Measurements from ENCODE around the gene KRT7. TPM values are rescaled to one million over a fixed set of nuclear protein-coding genes. Genes with fewer than 3 reads are reported as not detected.
A peak's percentile ranks its signal among the peaks of the same experiment; 100 is the strongest.

Gene KRT7
- polyA plus RNA-seq, 1 experiment, result 659 TPM

GRCh38 chr12:52212701-52213563 lies 20.1 kb upstream of the KRT7 start:
- H3K36me3 ChIP-seq (ENCODE audit: control insufficient read depth, insufficient read depth, low read length), result no peaks in the 10 kb centered on the region
- TF ChIP-seq CTCF (IDR thresholded peaks at IDR 0.05; ENCODE audit: insufficient read depth, low read depth, low read length), result no peak
- CTCF ChIA-PET, result interaction anchor here (0.6 to 5.3 kb wide), 35 partner anchors 7 to 768 kb away, joined by 3 to 45 read pairs (median 7); partner anchors contain the start of gene KRT80
- no peaks in the 10 kb centered on the region for H3K27me3 ChIP-seq (ENCODE audit: control insufficient read depth, insufficient read depth, low read length)
- POLR2A ChIA-PET, result no interaction called here
- DNase-seq (ENCODE audit: low read depth), result no peak
- H3K4me3 ChIP-seq (ENCODE audit: low read depth, low read length), result no peak overlapping the region

- Histone ChIP-seq H3K4me3 (ENCODE audit: low read depth, low read length) (no peak overlapping the region), H3K36me3 (ENCODE audit: control insufficient read depth, insufficient read depth, low read length) (no peaks in the 10 kb centered on the region), H3K27me3 (ENCODE audit: control insufficient read depth, insufficient read depth, low read length) (no peaks in the 10 kb centered on the region)
- TF ChIP-seq CTCF (IDR thresholded peaks at IDR 0.05; ENCODE audit: insufficient read depth, low read depth, low read length), result peak; percentile 100
- no peak for DNase-seq (ENCODE audit: low read depth)
- CTCF ChIA-PET, result interaction anchor here (0.6 to 5.3 kb wide), 39 partner anchors 8 to 767 kb away, joined by 3 to 45 read pairs (median 6); partner anchors contain the start of gene KRT80
- POLR2A ChIA-PET, result no interaction called here
Observed at GRCh38 chr12:52213564-52214420, 19.3 kb upstream of the KRT7 start.

GRCh38 chr12:52214421-52214802 lies 18.6 kb upstream of the KRT7 start:
- ChIA-PET POLR2A (no interaction called here), CTCF (interaction anchor here (0.8 to 5.3 kb wide), 25 partner anchors 7 to 665 kb away, joined by 3 to 45 read pairs (median 8); partner anchors contain the start of gene KRT80)
- DNase-seq (ENCODE audit: low read depth), result no peak
- Histone ChIP-seq H3K36me3 (ENCODE audit: control insufficient read depth, insufficient read depth, low read length) (no peaks in the 10 kb centered on the region), H3K4me3 (ENCODE audit: low read depth, low read length) (no peak overlapping the region), H3K27me3 (ENCODE audit: control insufficient read depth, insufficient read depth, low read length) (no peaks in the 10 kb centered on the region)
- TF ChIP-seq CTCF (IDR thresholded peaks at IDR 0.05; ENCODE audit: insufficient read depth, low read depth, low read length), result no peak

GRCh38 chr12:52215587-52216031 lies 17.4 kb upstream of the KRT7 start:
- no peak for DNase-seq (ENCODE audit: low read depth)
- Histone ChIP-seq H3K27me3 (ENCODE audit: control insufficient read depth, insufficient read depth, low read length) (no peaks in the 10 kb centered on the region), H3K4me3 (ENCODE audit: low read depth, low read length) (no peak overlapping the region), H3K36me3 (ENCODE audit: control insufficient read depth, insufficient read depth, low read length) (no peaks in the 10 kb centered on the region)
- ChIA-PET CTCF (interaction anchor here (1.3 to 4.5 kb wide), 6 partner anchors 10 to 664 kb away, joined by 3 to 39 read pairs (median 4); no protein-coding TSS in a partner anchor), POLR2A (no interaction called here)
- TF ChIP-seq CTCF (IDR thresholded peaks at IDR 0.05; ENCODE audit: insufficient read depth, low read depth, low read length), result no peak

- no peak for TF ChIP-seq CTCF (IDR thresholded peaks at IDR 0.05; ENCODE audit: insufficient read depth, low read depth, low read length)
- DNase-seq (ENCODE audit: low read depth), result no peak
- Histone ChIP-seq H3K4me3 (ENCODE audit: low read depth, low read length) (no peak overlapping the region), H3K27me3 (ENCODE audit: control insufficient read depth, insufficient read depth, low read length) (no peaks in the 10 kb centered on the region), H3K36me3 (ENCODE audit: control insufficient read depth, insufficient read depth, low read length) (no peaks in the 10 kb centered on the region)
- POLR2A ChIA-PET, result no interaction called here
- CTCF ChIA-PET, result interaction anchor here (0.8 to 4.5 kb wide), 6 partner anchors 10 to 663 kb away, joined by 3 to 39 read pairs (median 4); no protein-coding TSS in a partner anchor
Observed at GRCh38 chr12:52216100-52216499, 16.9 kb upstream of the KRT7 start.

Data from BJ (cell line).